AG20443 (cell line): ENCODE results near the gene ESPN.
"Not testable (repeated sequence)": the region's sequence is repeated elsewhere in the genome, so short reads cannot be mapped to it uniquely, and the experiment has no call there.

ENCODE experiments used
- DNase-seq: peaks from one replicate; pipeline ENCODE4 v3.0.0; 2012; ENCODE audit warnings: low spot score, mixed read lengths

Gene ESPN

GRCh38 chr1:6427441-6428390 is 3.1 kb downstream of the ESPN start:
- DNase-seq = no peak

DNA sequence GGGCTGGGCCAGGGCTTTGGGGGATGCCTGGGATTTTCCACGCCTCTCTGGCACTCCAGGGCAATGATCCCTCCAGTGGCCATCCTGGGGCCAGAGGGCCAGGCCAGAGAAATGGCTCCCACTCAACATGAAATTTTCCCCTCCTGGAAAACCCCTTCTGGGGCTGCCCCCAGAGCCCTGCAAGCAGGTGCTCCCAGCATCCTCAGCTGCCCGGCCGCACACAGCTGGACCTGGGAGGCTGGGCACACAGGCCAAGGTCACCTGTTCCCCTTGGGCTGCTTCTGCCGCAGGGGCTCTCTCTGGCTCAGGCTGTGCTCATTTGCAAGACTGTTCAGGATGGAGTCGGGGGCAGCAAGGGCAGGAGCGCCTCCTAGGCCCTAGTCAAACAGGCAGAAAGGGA is 3.9 kb downstream of the ESPN start:
- DNase-seq = not testable (repeated sequence)

DNA sequence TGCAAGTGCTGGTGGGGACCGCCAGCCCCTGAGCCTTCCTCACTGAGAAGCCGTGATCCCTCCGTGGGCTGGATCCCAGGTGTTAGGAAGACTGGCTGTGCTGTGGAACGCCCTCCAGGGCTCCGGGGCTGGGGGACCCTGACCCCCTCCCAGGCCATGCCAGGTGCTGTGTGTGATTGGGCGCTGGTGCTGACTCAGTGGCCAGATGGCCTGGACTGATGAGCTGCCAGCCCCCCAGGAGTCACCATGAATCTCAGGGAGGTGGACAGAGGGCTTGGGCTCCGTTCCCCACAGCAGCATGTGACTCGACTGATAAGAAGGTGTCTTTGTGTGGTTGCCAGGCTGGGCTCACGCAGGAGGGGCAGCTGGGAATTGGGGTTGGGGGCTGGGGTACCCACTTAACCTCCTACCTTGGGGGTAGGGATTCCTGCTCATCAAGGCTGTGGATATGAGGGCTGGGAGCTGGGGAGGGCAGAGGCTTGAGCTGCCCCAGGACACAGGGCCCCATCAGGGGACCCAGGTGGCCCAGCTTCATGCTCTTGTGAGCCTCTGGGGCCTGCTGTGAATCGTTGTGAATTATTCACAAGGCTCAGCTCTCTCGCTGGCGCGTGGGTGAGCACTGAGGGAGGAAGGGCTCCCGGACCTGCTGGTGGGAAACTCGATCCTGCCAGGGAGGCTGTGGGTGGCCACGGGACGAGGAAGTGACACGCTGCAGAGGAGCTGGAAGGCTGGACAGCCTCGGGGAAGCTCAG is 5.3 kb downstream of the ESPN start:
- DNase-seq = not testable (repeated sequence)

DNA sequence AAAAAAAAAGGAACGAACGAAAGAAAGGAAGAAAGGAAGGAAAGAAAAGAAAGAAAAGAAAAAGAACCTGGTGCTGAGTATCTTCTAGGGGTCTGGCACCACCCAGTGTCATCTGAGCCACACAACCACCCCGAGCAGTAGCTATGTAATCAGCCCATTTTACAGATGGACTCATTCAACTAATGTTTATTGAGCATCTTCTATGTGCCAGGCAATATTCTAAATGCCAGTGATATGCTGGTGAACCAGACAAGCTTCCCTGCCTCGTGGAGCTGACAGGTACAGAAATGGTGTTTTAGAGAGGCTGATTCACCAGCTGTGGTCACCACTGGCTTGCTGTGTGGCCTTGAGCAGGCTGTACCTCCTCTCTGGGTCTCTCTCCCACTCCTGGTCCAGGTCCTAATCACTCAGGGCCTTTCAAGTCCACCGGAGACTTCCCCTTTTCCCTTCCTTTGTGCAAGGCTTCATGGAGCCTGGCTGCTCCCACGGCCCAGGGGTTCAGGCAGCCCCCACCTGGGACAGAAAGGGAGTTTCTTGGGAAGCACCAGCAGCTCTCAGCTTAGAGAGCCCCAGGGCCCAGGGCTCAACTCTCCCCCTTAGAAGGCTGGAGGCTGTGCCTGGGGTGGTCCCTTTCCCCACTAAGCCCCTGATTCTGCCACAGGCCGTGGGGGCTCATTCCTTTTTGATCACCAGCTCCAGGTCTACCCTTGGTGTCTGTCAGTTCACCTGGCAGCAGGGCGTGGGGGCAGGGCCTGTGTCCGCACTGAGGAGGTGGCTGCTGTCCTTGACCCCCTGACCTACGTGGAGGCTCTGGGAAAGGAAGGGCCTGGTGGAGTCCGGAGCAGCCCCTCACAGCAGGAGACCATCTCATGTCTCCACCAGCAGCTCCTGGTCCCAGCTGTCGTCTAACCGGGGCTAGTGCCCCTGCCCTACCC is 7.3 kb downstream of the ESPN start:
- not testable (repeated sequence) for DNase-seq

DNA sequence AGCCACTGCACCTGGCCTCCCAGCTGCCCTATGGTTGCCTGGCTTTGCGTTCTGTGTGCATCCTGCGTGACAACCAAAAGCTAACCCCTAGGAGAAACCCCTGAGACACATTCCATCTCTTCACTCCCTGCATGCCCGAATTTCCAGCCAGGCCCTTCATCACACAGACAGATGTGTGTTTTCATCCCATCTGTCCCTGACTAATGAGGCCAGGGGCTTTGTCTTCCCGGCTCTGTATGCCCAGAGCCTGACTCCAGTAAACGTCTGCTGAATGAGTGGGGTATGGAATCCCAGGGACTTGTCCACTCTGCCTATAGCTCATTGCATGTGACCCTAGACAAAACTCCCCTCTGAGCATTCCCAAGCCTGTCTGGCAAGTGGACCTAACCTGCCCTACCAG is 9.6 kb downstream of the ESPN start:
- no peak for DNase-seq

- no peak for DNase-seq
Measured at GRCh38 chr1:6435129-6435528, 10.6 kb downstream of the ESPN start.

DNA sequence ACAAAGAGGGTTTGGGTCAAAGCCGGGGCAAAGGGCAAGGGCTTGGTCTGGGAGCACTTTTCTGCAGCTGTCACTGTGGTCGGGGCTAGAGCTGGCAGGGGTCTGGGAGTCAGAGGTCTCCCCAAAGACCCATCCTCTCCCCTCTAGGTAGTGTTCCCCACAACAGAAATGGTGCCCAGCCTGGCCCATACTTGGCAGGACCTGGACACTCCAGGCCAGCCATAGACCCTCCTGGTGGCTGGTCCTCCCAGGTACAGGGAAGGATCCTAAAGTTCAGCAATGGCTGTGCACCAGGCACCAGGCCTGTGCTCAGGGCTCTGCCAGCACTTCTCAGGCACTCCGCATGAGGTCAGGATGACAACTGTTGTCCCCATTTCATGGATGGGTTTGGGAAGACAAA is 11.0 kb downstream of the ESPN start:
- DNase-seq = no peak

- not testable (repeated sequence) for DNase-seq
Measured at GRCh38 chr1:6436277-6436676, 11.7 kb downstream of the ESPN start.

DNA sequence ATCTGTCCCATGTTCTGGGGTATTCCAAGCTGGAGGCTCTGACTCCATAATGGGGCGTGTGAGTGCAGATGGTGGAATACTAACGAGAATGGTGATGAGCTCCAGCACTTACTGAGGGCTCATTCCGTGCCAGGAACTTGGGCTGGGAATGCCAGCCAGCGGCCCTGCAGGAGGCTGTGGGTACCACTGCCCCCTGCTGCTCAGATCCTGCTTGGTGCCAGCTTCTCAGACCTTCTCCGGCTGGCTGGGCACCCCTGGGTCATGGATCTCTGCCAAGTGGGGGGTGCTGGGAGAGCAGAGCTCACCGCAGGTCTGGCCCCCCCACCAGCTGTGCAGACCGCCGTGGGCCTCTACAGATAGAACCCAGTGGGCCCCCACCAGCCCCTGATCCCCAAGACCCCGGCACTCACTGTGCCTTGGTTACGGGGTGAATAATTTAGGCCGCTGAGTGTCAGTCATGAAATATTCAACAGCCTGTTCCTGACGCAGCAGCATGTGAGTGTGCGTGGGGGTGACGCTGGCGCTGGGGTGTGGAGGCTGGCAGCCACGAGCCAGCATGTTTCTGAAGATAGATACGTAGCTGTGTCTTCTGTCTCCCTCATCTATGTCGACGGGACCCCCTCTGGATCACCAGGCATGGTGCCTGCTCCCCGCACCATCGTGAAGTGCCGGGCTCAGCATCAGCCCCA is 12.6 kb downstream of the ESPN start:
- DNase-seq = not testable (repeated sequence)

GRCh38 chr1:6438047-6438525 is 13.5 kb downstream of the ESPN start:
- peak; percentile 81 for DNase-seq

DNA sequence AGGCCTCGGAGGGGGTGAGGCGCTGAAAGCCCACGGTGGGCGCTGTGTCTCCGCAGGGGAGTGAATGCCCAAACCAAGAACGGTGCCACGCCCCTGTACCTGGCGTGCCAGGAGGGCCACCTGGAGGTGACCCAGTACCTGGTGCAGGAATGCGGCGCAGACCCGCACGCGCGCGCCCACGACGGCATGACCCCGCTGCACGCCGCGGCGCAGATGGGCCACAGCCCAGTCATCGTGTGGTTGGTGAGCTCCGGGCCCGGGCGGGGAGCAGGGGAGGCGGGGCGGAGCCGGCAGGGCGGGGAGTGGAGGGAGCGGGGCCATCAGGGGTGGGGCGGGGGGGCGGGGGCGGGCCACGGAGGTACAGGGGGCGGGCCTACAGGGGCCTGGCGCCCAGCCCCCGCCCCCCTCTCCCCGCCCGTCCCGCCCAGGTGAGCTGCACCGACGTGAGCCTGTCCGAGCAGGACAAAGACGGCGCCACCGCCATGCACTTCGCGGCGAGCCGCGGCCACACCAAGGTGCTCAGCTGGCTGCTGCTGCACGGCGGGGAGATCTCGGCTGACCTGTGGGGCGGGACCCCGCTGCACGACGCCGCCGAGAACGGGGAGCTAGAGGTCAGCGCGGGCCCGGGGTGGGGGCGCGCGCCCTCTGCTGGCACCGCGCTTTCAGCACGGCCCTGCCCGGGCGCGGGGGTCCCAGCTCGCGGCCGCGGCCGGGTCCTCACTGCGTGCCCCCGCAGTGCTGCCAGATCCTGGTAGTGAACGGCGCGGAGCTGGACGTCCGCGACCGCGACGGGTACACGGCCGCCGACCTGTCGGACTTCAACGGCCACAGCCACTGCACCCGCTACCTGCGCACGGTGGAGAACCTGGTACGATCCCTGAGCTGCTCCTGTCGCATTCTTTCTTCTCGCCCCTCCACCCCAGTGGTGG is 15.9 kb downstream of the ESPN start:
- DNase-seq = peak; percentile 80

DNA sequence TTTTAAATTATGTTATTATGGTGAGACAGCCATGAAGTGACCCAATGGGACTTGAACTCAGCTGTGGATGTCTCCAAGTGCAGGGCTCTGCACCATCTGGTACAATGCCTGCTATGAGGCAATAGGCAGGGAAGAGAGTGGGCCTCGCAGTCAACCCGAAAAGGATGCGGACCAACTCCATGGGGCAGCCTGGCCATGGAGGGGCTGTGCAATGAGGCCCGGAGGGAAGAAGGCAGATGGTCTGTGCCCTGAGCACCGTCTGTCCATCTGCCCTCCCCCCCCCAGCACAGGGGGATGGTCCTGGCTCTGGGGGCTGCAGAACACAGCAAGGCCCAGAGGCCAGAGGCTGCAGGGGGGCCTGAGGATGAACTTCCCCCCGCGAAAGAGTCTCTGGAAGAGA is 17.0 kb downstream of the ESPN start:
- no peak for DNase-seq

GRCh38 chr1:6443339-6444115 is 19.0 kb downstream of the ESPN start:
- DNase-seq = no peak

DNA sequence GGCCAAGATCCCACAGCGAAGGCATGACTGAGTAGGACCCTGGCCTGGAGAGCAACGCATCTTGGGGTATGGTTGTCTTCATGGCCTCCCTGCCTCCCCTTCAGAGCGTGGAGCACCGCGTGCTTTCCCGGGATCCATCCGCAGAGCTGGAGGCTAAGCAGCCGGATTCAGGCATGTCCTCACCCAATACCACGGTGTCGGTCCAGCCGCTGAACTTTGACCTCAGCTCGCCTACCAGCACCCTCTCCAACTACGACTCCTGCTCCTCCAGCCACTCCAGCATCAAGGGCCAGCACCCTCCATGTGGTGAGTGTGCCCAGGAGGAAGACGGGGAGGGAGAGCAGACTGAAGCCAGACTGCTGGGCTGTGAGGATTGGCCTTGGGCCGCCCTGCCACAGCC is 19.8 kb downstream of the ESPN start:
- no peak for DNase-seq

GRCh38 chr1:6445062-6445763 is 20.6 kb downstream of the ESPN start:
- DNase-seq = peak; percentile 68

DNA sequence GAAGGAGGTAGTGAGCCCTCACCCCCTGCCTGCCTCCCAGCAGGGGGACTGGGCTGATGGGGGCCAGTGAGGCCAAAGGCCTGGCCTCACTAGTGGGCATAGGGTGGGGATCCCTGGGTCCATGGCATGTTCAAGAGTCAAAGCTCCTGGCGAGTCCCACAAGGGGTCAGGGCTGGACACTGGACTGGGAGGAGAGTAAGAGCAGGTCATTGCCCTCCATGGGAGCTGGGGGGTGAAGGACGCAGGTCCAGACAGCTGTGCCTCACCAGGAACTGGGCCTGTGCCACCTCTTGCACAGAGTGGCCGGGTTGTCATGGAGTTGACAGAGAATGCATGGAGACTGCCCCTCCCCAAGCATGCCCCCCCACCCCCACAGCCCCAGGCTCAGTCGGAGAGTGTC is 21.4 kb downstream of the ESPN start:
- not testable (repeated sequence) for DNase-seq

DNA sequence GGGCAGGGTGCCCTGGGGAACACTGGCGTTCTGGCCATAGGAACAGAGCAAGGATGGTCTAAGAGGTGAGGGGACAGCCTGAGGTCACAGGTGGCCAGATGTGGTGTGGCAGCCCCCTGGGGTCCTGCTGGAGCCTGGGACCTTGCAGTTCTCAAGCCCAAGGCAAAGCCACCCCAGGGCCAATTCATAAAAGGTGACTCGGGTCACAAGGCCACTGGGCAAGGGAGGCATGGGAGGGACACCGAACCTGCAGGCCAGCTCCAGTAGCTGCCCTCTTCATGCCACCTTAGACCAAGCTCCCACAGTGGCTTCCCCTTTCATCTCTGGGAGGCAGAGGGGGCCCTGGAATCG is 22.1 kb downstream of the ESPN start:
- no peak for DNase-seq

DNA sequence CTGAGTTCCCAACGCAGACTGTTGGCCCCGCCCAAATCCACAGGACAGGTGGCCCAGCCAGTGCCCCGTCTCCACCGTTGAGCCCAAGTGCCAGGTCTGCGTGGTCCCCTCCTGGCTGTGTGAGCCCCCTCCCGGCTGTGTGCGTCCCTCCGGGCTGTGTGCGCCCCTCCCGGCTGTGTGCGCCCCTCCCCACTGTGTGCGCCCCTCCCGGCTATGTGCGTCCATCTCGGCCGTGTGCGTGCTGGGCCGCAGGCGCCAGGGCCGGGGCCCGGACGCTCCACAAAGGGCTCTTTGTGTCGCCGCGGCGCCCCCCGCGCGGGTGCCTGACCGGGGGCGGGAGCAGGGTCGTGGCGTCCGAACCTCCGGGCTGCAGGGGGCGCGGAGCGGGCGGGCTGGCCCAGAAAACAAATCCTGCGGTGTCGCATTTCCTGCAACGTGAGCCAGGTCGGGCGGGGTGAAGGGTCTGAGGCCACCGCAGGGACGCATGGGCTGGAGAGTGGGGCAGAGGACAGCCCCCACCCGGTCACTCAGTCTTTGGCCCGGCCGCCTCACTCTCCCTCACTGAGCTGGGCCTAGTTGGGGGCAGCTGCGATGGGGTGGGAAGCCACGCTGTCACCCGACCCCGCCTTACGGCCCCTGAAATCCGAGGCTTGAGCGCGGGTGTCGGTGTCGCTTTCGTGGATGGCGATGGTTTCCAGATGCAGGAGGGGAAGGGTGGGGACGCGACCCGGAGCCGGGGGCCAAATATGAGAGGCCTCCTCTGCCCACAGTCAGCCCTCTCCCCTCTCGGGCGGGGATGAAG is 22.6 kb downstream of the ESPN start:
- DNase-seq = no peak
